ENCODE measurements around the gene ERLEC1. TPM values are rescaled to one million over a fixed set of nuclear protein-coding genes. Genes with fewer than 3 reads are reported as not detected.
"Not testable (repeated sequence)": the region's sequence is repeated elsewhere in the genome, so short reads cannot be mapped to it uniquely, and the experiment has no call there.

Gene ERLEC1
- total RNA-seq, 6 experiments from 2014 or later, result 86.0 to 102 (median 93.7) TPM

GRCh38 chr2:53829273-53829979 is 42.6 kb downstream of the ERLEC1 start:
- TF ChIP-seq CTCF (IDR thresholded peaks at IDR 0.05), result no peak
- H3K27ac Mint-ChIP-seq, result no peak overlapping the region
- peaks cover 15% of the 10 kb centered on the region for H3K36me3 Mint-ChIP-seq (ENCODE audit: low read depth)
- H3K4me1 Mint-ChIP-seq (ENCODE audit: low read depth), result peaks cover 17% of the 10 kb centered on the region
- H3K4me3 Mint-ChIP-seq, result no peak overlapping the region
- no peaks in the 10 kb centered on the region for H3K9me3 Mint-ChIP-seq
- peaks cover 2% of the 10 kb centered on the region for H3K27me3 Mint-ChIP-seq (ENCODE audit: insufficient read depth)
- no peak for DNase-seq

GRCh38 chr2:53829980-53830290 is 43.1 kb downstream of the ERLEC1 start:
- DNase-seq; H3K9me3 Mint-ChIP-seq; H3K27me3 Mint-ChIP-seq (ENCODE audit: insufficient read depth); H3K4me3 Mint-ChIP-seq; H3K27ac Mint-ChIP-seq: not testable (repeated sequence)
- Mint-ChIP-seq H3K36me3 (ENCODE audit: low read depth) (peaks cover 15% of the 10 kb centered on the region), H3K4me1 (ENCODE audit: low read depth) (peaks cover 17% of the 10 kb centered on the region)

- Mint-ChIP-seq H3K27me3 (ENCODE audit: insufficient read depth) (no peaks in the 10 kb centered on the region), H3K36me3 (ENCODE audit: low read depth) (no peaks in the 10 kb centered on the region; the same call in 1 of the 2 replicates), H3K27ac (no peak overlapping the region), H3K9me3 (peaks cover 8% of the 10 kb centered on the region), H3K4me3 (no peak overlapping the region), H3K4me1 (ENCODE audit: low read depth) (no peaks in the 10 kb centered on the region)
- no peak for TF ChIP-seq CTCF (IDR thresholded peaks at IDR 0.05)
- no peak for DNase-seq
Observed at GRCh38 chr2:53840580-53840979, 53.7 kb downstream of the ERLEC1 start.

GRCh38 chr2:53841651-53842050 is 54.8 kb downstream of the ERLEC1 start:
- H3K27me3 Mint-ChIP-seq (ENCODE audit: insufficient read depth); H3K36me3 Mint-ChIP-seq (ENCODE audit: low read depth); H3K4me1 Mint-ChIP-seq (ENCODE audit: low read depth); DNase-seq; H3K4me3 Mint-ChIP-seq; H3K9me3 Mint-ChIP-seq; H3K27ac Mint-ChIP-seq: not testable (repeated sequence)

- Mint-ChIP-seq H3K27me3 (ENCODE audit: insufficient read depth) (no peaks in the 10 kb centered on the region), H3K4me1 (ENCODE audit: low read depth) (no peaks in the 10 kb centered on the region), H3K27ac (no peak overlapping the region), H3K9me3 (peaks cover 8% of the 10 kb centered on the region), H3K4me3 (no peak overlapping the region), H3K36me3 (ENCODE audit: low read depth) (0 out of 2 replicates have a peak, but pooled peaks cover 1% of the 10 kb centered on the region)
- no peak for DNase-seq
- no peak for TF ChIP-seq CTCF (IDR thresholded peaks at IDR 0.05)
Observed at GRCh38 chr2:53842891-53843290, 56.0 kb downstream of the ERLEC1 start.

- no peak for DNase-seq
- peaks cover 7% of the 10 kb centered on the region; the same call in 1 of the 2 replicates for H3K36me3 Mint-ChIP-seq (ENCODE audit: low read depth)
- peaks cover 8% of the 10 kb centered on the region for H3K9me3 Mint-ChIP-seq
- no peaks in the 10 kb centered on the region for H3K27me3 Mint-ChIP-seq (ENCODE audit: insufficient read depth)
- no peak overlapping the region for H3K27ac Mint-ChIP-seq
- no peak overlapping the region for H3K4me3 Mint-ChIP-seq
- no peak for TF ChIP-seq CTCF (IDR thresholded peaks at IDR 0.05)
- H3K4me1 Mint-ChIP-seq (ENCODE audit: low read depth), result no peaks in the 10 kb centered on the region
Observed at GRCh38 chr2:53843595-53843994, 56.8 kb downstream of the ERLEC1 start.
